Prostate gland (tissue), 2 donors: Measurements from ENCODE around the gene TMEM81. TPM values are rescaled to one million over a fixed set of nuclear protein-coding genes. Genes with fewer than 3 reads are reported as not detected.

Experiments
- DNase-seq: peaks from one replicate; pipeline ENCODE4 v3.0.0-alpha.2; 2019; ENCODE audit warnings: low spot score
- H3K27ac ChIP-seq, 2 donors: fragments of 200-600 bp; sonication (generic); 2 replicates each; pipeline ENCODE4 v1.5.1; 2017 to 2019
- H3K27me3 ChIP-seq: fragments of 200-600 bp; sonication (generic); replicated peaks from 2 replicates; pipeline ENCODE4 v1.5.1; 2019; ENCODE audit not compliant: insufficient read depth
- H3K36me3 ChIP-seq, 2 donors: fragments of 200-600 bp; sonication (generic); 1 replicate in 1 of 2; 2 replicates in 1 of 2; pipeline versions ENCODE4 v1.5.1 to v1.8.1; 2017 to 2019
- H3K4me1 ChIP-seq: fragments of 200-600 bp; sonication (generic); replicated peaks from 2 replicates; pipeline ENCODE4 v1.5.1; 2019
- H3K4me3 ChIP-seq, 2 donors: fragments of 200-600 bp; sonication (generic); 2 replicates each; pipeline ENCODE4 v1.5.1; 2017 to 2019
- H3K9me3 ChIP-seq: fragments of 200-600 bp; sonication (generic); 2 replicates; pipeline ENCODE4 v1.5.1; 2017
- POLR2A ChIP-seq: fragments of 450-650 bp; IDR thresholded peaks from one replicate; pipeline ENCODE4 v1.6.1; 2016; ENCODE audit warnings: antibody characterized with exemption, mild to moderate bottlenecking
- POLR2AphosphoS5 ChIP-seq: sonication (generic); formaldehyde crosslinking; IDR thresholded peaks from one replicate; pipeline ENCODE4 v1.6.1; 2017; ENCODE audit warnings: antibody characterized with exemption
- WGBS: methylation state at CpG from one replicate; pipeline ENCODE4 v1.1.5; 2018; 5-methylcytosine and 5-hydroxymethylcytosine counted together
- intact Hi-C: fragments of 100-400 bp; cut with DNase I; formaldehyde crosslinking; loops from one replicate; pipeline ENCODE4 v1.14.2; 2022
- total RNA-seq, 2 donors: library from RNA; depleted of rRNA; stranded (reverse); fragments of >200 nt; gene quantifications; one replicate each; pipeline ENCODE4 v1.1.0, GENCODE V29; 2016
- TF ChIP-seq, protein P1 (sequence below), 4 experiments: fragments of 200-600 bp in 2 of 4; fragments of 450-650 bp in 2 of 4; sonication (generic) in 2 of 4; IDR thresholded peaks; 1 replicate in 3 of 4; 2 replicates in 1 of 4; pipeline ENCODE4 v1.5.1; 2016 to 2019; ENCODE audit warnings: antibody characterized with exemption in 4 of 4, mild to moderate bottlenecking in 2 of 4, moderate library complexity in 2 of 4

TMEM81 gene
- total RNA-seq, 2 donors from 2014 or later = 0.73 to 2.2 TPM

DNA sequence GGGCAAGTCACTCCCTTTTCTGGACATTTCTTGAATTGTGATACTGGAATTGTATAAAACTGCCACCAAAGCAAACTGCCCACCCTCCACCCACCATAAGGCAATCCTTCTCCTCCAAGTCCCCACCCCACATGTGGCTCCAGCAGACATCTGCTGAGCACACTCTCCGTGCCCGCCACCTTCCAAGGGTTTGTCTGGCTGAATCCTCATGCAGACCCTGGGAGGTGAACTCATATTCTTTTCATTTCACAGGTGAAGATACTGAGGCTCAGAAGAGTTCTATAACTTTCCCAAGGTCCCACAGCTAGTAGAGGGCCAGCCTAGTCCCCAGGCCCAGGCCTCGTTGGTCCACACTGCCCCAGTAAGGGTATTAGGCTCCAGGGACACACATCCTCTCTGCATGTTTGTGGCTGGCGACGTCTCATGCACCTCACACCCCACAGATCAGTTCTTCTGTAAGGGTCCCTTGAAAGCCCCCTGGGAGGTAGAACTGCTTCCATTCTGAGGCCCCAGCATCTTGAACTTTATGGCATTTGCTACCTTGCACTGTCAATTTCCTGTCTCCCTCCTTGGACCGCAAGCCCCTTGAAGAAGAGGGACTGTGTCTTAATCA lies 27.2 kb downstream of the TMEM81 start:
- TF ChIP-seq POLR2A = no peak
- no peak for TF ChIP-seq POLR2AphosphoS5
- TF ChIP-seq, protein P1, sequence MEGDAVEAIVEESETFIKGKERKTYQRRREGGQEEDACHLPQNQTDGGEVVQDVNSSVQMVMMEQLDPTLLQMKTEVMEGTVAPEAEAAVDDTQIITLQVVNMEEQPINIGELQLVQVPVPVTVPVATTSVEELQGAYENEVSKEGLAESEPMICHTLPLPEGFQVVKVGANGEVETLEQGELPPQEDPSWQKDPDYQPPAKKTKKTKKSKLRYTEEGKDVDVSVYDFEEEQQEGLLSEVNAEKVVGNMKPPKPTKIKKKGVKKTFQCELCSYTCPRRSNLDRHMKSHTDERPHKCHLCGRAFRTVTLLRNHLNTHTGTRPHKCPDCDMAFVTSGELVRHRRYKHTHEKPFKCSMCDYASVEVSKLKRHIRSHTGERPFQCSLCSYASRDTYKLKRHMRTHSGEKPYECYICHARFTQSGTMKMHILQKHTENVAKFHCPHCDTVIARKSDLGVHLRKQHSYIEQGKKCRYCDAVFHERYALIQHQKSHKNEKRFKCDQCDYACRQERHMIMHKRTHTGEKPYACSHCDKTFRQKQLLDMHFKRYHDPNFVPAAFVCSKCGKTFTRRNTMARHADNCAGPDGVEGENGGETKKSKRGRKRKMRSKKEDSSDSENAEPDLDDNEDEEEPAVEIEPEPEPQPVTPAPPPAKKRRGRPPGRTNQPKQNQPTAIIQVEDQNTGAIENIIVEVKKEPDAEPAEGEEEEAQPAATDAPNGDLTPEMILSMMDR (IDR thresholded peaks at IDR 0.05) = no peak
- Histone ChIP-seq H3K4me3 (no peak overlapping the region), H3K9me3 (no peaks in the 10 kb centered on the region), H3K36me3 (no peaks in the 10 kb centered on the region), H3K27ac (no peak overlapping the region), H3K27me3 (no peaks in the 10 kb centered on the region), H3K4me1 (no peaks in the 10 kb centered on the region)
- intact Hi-C loops = no loop called here
- 94% methylated on average over 6 of the region's 6 CpGs for WGBS
- DNase-seq = no peak

GRCh38 chr1:205056188-205056611 lies 28.1 kb downstream of the TMEM81 start:
- Histone ChIP-seq H3K27ac (no peak overlapping the region), H3K36me3 (no peaks in the 10 kb centered on the region), H3K4me1 (no peaks in the 10 kb centered on the region), H3K9me3 (no peaks in the 10 kb centered on the region), H3K27me3 (no peaks in the 10 kb centered on the region), H3K4me3 (no peak overlapping the region)
- intact Hi-C loops = no loop called here
- 79% methylated on average over 13 of the region's 13 CpGs for WGBS
- TF ChIP-seq, protein P1 (IDR thresholded peaks at IDR 0.05) = no peak
- TF ChIP-seq POLR2A (no peak), POLR2AphosphoS5 (no peak)
- DNase-seq = no peak

DNA sequence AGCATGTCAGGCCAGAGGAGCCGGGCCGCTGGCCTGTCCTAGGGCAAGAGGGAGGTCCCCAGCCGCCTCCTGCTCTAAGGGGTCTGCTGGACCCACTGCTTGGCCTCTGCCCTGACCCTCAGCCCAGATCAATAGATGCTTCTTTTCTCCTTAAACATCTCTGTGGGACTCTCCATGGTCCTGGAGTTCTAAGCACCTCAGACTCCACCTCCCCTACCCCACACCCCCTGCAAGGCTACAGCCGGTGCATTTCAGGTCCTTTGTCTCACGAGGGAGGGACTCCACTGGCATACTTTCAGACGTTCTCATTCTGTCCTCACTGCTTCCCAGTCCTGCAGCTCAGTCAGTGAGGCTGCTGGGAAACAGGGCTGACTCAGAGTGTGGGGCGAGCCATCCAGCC lies 30.2 kb downstream of the TMEM81 start:
- Histone ChIP-seq H3K27me3 (no peaks in the 10 kb centered on the region), H3K4me3 (no peak overlapping the region), H3K36me3 (no peaks in the 10 kb centered on the region), H3K4me1 (no peaks in the 10 kb centered on the region), H3K9me3 (no peaks in the 10 kb centered on the region), H3K27ac (no peak overlapping the region)
- intact Hi-C loops = no loop called here
- DNase-seq = no peak
- TF ChIP-seq POLR2AphosphoS5 (no peak), POLR2A (no peak)
- TF ChIP-seq, protein P1 (IDR thresholded peaks at IDR 0.05) = no peak
- 49% methylated on average over 7 of the region's 7 CpGs for WGBS

GRCh38 chr1:205053296-205053695 lies 31.0 kb downstream of the TMEM81 start:
- H3K36me3 ChIP-seq = no peaks in the 10 kb centered on the region
- H3K9me3 ChIP-seq = no peaks in the 10 kb centered on the region
- TF ChIP-seq, protein P1 (IDR thresholded peaks at IDR 0.05) = no peak
- no peak for TF ChIP-seq POLR2A
- TF ChIP-seq POLR2AphosphoS5 = no peak
- no peak for DNase-seq
- H3K4me1 ChIP-seq = no peaks in the 10 kb centered on the region
- intact Hi-C loops = no loop called here
- 96% methylated on average over 5 of the region's 5 CpGs for WGBS
- no peak overlapping the region for H3K4me3 ChIP-seq
- no peak overlapping the region for H3K27ac ChIP-seq
- no peaks in the 10 kb centered on the region for H3K27me3 ChIP-seq

GRCh38 chr1:205052690-205053089 lies 31.6 kb downstream of the TMEM81 start:
- no peaks in the 10 kb centered on the region for H3K36me3 ChIP-seq
- no peaks in the 10 kb centered on the region for H3K4me1 ChIP-seq
- no peaks in the 10 kb centered on the region for H3K9me3 ChIP-seq
- intact Hi-C loops = no loop called here
- no peaks in the 10 kb centered on the region for H3K27me3 ChIP-seq
- no peak for TF ChIP-seq POLR2A
- TF ChIP-seq POLR2AphosphoS5 = no peak
- TF ChIP-seq, protein P1 (IDR thresholded peaks at IDR 0.05) = no peak
- H3K4me3 ChIP-seq = no peak overlapping the region
- no peak for DNase-seq
- no peak overlapping the region for H3K27ac ChIP-seq
- 84% methylated on average over 11 of the region's 11 CpGs for WGBS
